IMR-90 (cell line): Measurements from ENCODE around the gene GXYLT1. TPM values are rescaled to one million over a fixed set of nuclear protein-coding genes. Genes with fewer than 3 reads are reported as not detected.

Experiments
- ATAC-seq: fragments of 200-7000 bp; cut with Tn5 transposase; 2 replicates; pipeline ENCODE4 v1.9.1; 2020; ENCODE audit warnings: low read depth, mild to moderate bottlenecking, moderate library complexity
- BruUV-seq: library from RNA; stranded (reverse); fragments of 400-500 nt; replicated peaks from 2 replicates; lab custom pipeline; 2021; lab: Mats Ljungman, UMichigan
- CTCF ChIA-PET: fragments of 300-600 bp; formaldehyde crosslinking; extraction: SDS; loops from one replicate; lab custom pipeline; 2021; ENCODE audit warnings: antibody characterized with exemption; lab: Yijun Ruan, JAX
- POLR2A ChIA-PET: fragments of 300-600 bp; sonication (Branson Sonifier 250); formaldehyde crosslinking; loops from one replicate; lab custom pipeline; 2022; ENCODE audit warnings: antibody characterized with exemption; ENCODE audit not compliant: unreplicated experiment; lab: Charles Lee
- DNase-seq: peaks from one replicate; pipeline ENCODE4 v3.0.0; 2013
- H2AFZ ChIP-seq: replicated peaks from 2 replicates; pipeline ENCODE3; 2013; ENCODE audit warnings: low read length, mild to moderate bottlenecking; ENCODE audit not compliant: poor library complexity
- H2AK5ac ChIP-seq: 2 replicates; pipeline ENCODE4 v1.6.1; 2013; ENCODE audit warnings: low read depth, low read length, inconsistent platforms
- H2AK9ac ChIP-seq: replicated peaks from 2 replicates; pipeline ENCODE3; 2013; ENCODE audit warnings: mild to moderate bottlenecking, low read depth, low read length, moderate library complexity; ENCODE audit not compliant: poor library complexity
- H2BK120ac ChIP-seq: 2 replicates; pipeline ENCODE4 v1.6.1; 2013; ENCODE audit warnings: low read depth, low read length, inconsistent platforms
- H2BK15ac ChIP-seq: 3 replicates; pipeline ENCODE4 v1.6.1; 2013; ENCODE audit warnings: low read depth, low read length, inconsistent platforms
- H2BK20ac ChIP-seq: 2 replicates; pipeline ENCODE4 v1.6.1; 2013; ENCODE audit warnings: low read depth, mild to moderate bottlenecking, inconsistent platforms, low read length, moderate library complexity
- H2BK5ac ChIP-seq: 2 replicates; pipeline ENCODE4 v1.6.1; 2013; ENCODE audit warnings: mild to moderate bottlenecking, low read depth, low read length, inconsistent platforms; ENCODE audit not compliant: poor library complexity, severe bottlenecking
- H3K14ac ChIP-seq: replicated peaks from 2 replicates; pipeline ENCODE4 v1.6.1; 2013; ENCODE audit warnings: low read depth, low read length, inconsistent platforms
- H3K18ac ChIP-seq: 2 replicates; pipeline ENCODE4 v1.6.1; 2013; ENCODE audit warnings: low read depth, low read length, control low read depth
- H3K23ac ChIP-seq: 2 replicates; pipeline ENCODE4 v1.6.1; 2013; ENCODE audit warnings: low read depth, low read length, inconsistent platforms
- H3K27ac ChIP-seq: 2 replicates; pipeline ENCODE4 v1.5.1; 2013; ENCODE audit warnings: mild to moderate bottlenecking, control low read depth, low read length; ENCODE audit not compliant: insufficient read depth
- H3K27me3 ChIP-seq: 2 replicates; pipeline ENCODE4 v1.6.1; 2013; ENCODE audit warnings: low read length; ENCODE audit not compliant: control insufficient read depth, insufficient read depth
- H3K36me3 ChIP-seq: 2 replicates; pipeline ENCODE4 v1.6.1; 2013; ENCODE audit warnings: low read length, mixed read lengths; ENCODE audit not compliant: control insufficient read depth, insufficient read depth
- H3K4ac ChIP-seq: 2 replicates; pipeline ENCODE4 v1.6.1; 2013; ENCODE audit warnings: low read depth, low read length, inconsistent platforms
- H3K4me1 ChIP-seq: 2 replicates; pipeline ENCODE4 v1.6.1; 2013; ENCODE audit warnings: low read length, mixed read lengths; ENCODE audit not compliant: control insufficient read depth, insufficient read depth
- H3K4me2 ChIP-seq: 2 replicates; pipeline ENCODE4 v1.6.1; 2013; ENCODE audit warnings: low read depth, mild to moderate bottlenecking, control low read depth, low read length, moderate library complexity
- H3K4me3 ChIP-seq: 2 replicates; pipeline ENCODE4 v1.5.1; 2013; ENCODE audit warnings: low read depth, mild to moderate bottlenecking, control low read depth, low read length, moderate library complexity; ENCODE audit not compliant: insufficient read depth
- H3K56ac ChIP-seq: 2 replicates; pipeline ENCODE4 v1.6.1; 2013; ENCODE audit warnings: low read length, inconsistent platforms; ENCODE audit not compliant: insufficient read depth; ENCODE audit errors: extremely low read depth
- H3K79me1 ChIP-seq, 2 experiments: 2 replicates each; pipeline ENCODE4 v1.6.1; 2013; ENCODE audit warnings: low read length in 2 of 2, inconsistent platforms in 1 of 2, low read depth in 1 of 2
- H3K9ac ChIP-seq: 2 replicates; pipeline ENCODE4 v1.6.1; 2013; ENCODE audit warnings: low read depth, low read length, control low read depth
- H3K9me1 ChIP-seq: 2 replicates; pipeline ENCODE4 v1.6.1; 2013; ENCODE audit warnings: low read length, inconsistent platforms; ENCODE audit not compliant: insufficient read depth
- H3K9me3 ChIP-seq: 2 replicates; pipeline ENCODE4 v1.6.1; 2013; ENCODE audit warnings: low read length; ENCODE audit not compliant: control insufficient read depth, insufficient read depth
- H4K20me1 ChIP-seq: 2 replicates; pipeline ENCODE4 v1.6.1; 2013; ENCODE audit warnings: low read length, inconsistent platforms; ENCODE audit not compliant: insufficient read depth
- H4K5ac ChIP-seq: 2 replicates; pipeline ENCODE4 v1.6.1; 2013; ENCODE audit warnings: mild to moderate bottlenecking, low read depth, low read length, control low read depth
- H4K8ac ChIP-seq, 2 experiments: 2 replicates each; pipeline ENCODE4 v1.6.1; 2013; ENCODE audit warnings: low read depth in 2 of 2, low read length in 2 of 2, control low read depth in 1 of 2, inconsistent platforms in 1 of 2
- H4K91ac ChIP-seq: 2 replicates; pipeline ENCODE4 v1.6.1; 2013; ENCODE audit warnings: low read depth, low read length, inconsistent platforms; ENCODE audit not compliant: insufficient read depth
- CHD1 ChIP-seq: IDR thresholded peaks from 2 replicates; pipeline ENCODE4 v1.6.1; 2012; ENCODE audit warnings: low read depth, low read length, improper control_type of control experiment
- ELK1 ChIP-seq: fragments of 150-350 bp; IDR thresholded peaks from 2 replicates; pipeline ENCODE4 v1.6.1; 2016; ENCODE audit warnings: low read depth, mild to moderate bottlenecking, low read length, moderate library complexity, borderline replicate concordance
- FOS ChIP-seq: fragments of 150-350 bp; IDR thresholded peaks from 2 replicates; pipeline ENCODE4 v1.6.1; 2016; ENCODE audit warnings: low read depth, low read length
- MXI1 ChIP-seq: IDR thresholded peaks from 2 replicates; pipeline ENCODE4 v1.6.1; 2012; ENCODE audit warnings: low read depth, mild to moderate bottlenecking, low read length, moderate library complexity, borderline replicate concordance
- RCOR1 ChIP-seq: IDR thresholded peaks from 2 replicates; pipeline ENCODE4 v1.6.1; 2012; ENCODE audit warnings: mild to moderate bottlenecking, low read length, improper control_type of control experiment; ENCODE audit not compliant: insufficient replicate concordance
- RFX5 ChIP-seq: IDR thresholded peaks from 2 replicates; pipeline ENCODE4 v1.8.0; 2012; ENCODE audit warnings: low read depth, mild to moderate bottlenecking, low read length, moderate library complexity
- WGBS, 2 experiments: methylation state at CpG; one replicate each; pipeline versions ENCODE4 v1.1.5 to v1.1.7; 2013; ENCODE audit warnings: missing lambda C conversion rate in 2 of 2; ENCODE audit not compliant: insufficient read length in 1 of 2; ENCODE audit errors: extremely low coverage in 2 of 2; 5-methylcytosine and 5-hydroxymethylcytosine counted together
- dilution Hi-C: fragments of 300-500 bp; cut with HindIII; formaldehyde crosslinking; loops from one replicate; pipeline ENCODE4 v1.14.3; 2018; ENCODE audit warnings: low sequenced_read_pairs; ENCODE audit not compliant: unreplicated experiment
- in situ Hi-C: fragments of 300-500 bp; cut with MboI; formaldehyde crosslinking; loops from 3 replicates; pipeline ENCODE4 v1.14.3; 2019; ENCODE audit warnings: low sequenced_read_pairs, inconsistent platforms, mixed read lengths
- intact Hi-C: fragments of 100-400 bp; cut with micrococcal nuclease; formaldehyde crosslinking; loops from 2 replicates; pipeline ENCODE4 v1.10.0; 2022
- polyA plus RNA-seq, 3 experiments: library from polyadenylated mRNA; depleted of rRNA; stranded (reverse); fragments of >200 nt; gene quantifications; 2 replicates each; pipeline ENCODE4 v1.2.3, GENCODE V29; 2012; ENCODE audit warnings: low replicate concordance in 1 of 3
- total RNA-seq: library from RNA; depleted of rRNA; stranded (reverse); fragments of >200 nt; gene quantifications from 2 replicates; pipeline ENCODE4 v1.2.3, GENCODE V29; 2012
- TF ChIP-seq, protein P1 (sequence below): conservative IDR thresholded peaks from 2 replicates; pipeline ENCODE4 v1.5.1; 2012; ENCODE audit warnings: mild to moderate bottlenecking, low read depth, low read length, improper control_type of control experiment

GXYLT1 gene
- total and polyA plus RNA-seq, 2 of the 4 experiments (the other 2 are of a cell fraction), result 8.5 to 8.6 TPM

- peaks cover 7 to 13% of the 10 kb centered on the region in 2 experiments; a peak in 3 of 4 replicates for H3K79me1 ChIP-seq
- H2BK20ac ChIP-seq, result no peak overlapping the region
- no peak overlapping the region for H2AK9ac ChIP-seq
- no peak overlapping the region for H3K23ac ChIP-seq
- 0 out of 2 replicates have a peak overlapping the region, but pooled peaks have one; percentile 28 for H2AK5ac ChIP-seq
- POLR2A ChIA-PET, result no interaction called here
- intact Hi-C loops (no loop called here), dilution Hi-C loops (no loop called here), in situ Hi-C loops (no loop called here)
- WGBS, 2 experiments, result no CpG with 5 or more reads among the region's 6 CpGs
- H4K91ac ChIP-seq, result no peak overlapping the region
- no peaks in the 10 kb centered on the region for H3K9me1 ChIP-seq
- TF ChIP-seq RFX5 (no peak), MXI1 (no peak), RCOR1 (no peak), FOS (no peak), CHD1 (no peak), ELK1 (no peak)
- TF ChIP-seq, protein P1, sequence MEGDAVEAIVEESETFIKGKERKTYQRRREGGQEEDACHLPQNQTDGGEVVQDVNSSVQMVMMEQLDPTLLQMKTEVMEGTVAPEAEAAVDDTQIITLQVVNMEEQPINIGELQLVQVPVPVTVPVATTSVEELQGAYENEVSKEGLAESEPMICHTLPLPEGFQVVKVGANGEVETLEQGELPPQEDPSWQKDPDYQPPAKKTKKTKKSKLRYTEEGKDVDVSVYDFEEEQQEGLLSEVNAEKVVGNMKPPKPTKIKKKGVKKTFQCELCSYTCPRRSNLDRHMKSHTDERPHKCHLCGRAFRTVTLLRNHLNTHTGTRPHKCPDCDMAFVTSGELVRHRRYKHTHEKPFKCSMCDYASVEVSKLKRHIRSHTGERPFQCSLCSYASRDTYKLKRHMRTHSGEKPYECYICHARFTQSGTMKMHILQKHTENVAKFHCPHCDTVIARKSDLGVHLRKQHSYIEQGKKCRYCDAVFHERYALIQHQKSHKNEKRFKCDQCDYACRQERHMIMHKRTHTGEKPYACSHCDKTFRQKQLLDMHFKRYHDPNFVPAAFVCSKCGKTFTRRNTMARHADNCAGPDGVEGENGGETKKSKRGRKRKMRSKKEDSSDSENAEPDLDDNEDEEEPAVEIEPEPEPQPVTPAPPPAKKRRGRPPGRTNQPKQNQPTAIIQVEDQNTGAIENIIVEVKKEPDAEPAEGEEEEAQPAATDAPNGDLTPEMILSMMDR, result no peak
- H3K27ac ChIP-seq, result no peak overlapping the region
- ATAC-seq (no peak), DNase-seq (no peak)
- H2BK15ac ChIP-seq, result no peak overlapping the region
- no peak overlapping the region for H2AFZ ChIP-seq
- no peak overlapping the region for H3K4me3 ChIP-seq
- no peaks in the 10 kb centered on the region for H3K36me3 ChIP-seq
- H3K9ac ChIP-seq, result no peak overlapping the region
- H3K18ac ChIP-seq, result no peak overlapping the region
- no peak overlapping the region for H4K5ac ChIP-seq
- H4K8ac ChIP-seq, result no peak overlapping the region
- no peaks in the 10 kb centered on the region for H4K20me1 ChIP-seq
- H3K14ac ChIP-seq, result no peak overlapping the region
- H3K4me2 ChIP-seq, result no peak overlapping the region
- H2BK120ac ChIP-seq, result no peak overlapping the region
- no peak overlapping the region for H3K4ac ChIP-seq
- H3K4me1 ChIP-seq, result 0 out of 2 replicates have a peak, but pooled peaks cover 1% of the 10 kb centered on the region
- H3K9me3 ChIP-seq, result no peaks in the 10 kb centered on the region
- CTCF ChIA-PET, result no interaction called here
- no peak overlapping the region for H2BK5ac ChIP-seq
- no peak overlapping the region for H3K56ac ChIP-seq
- no peaks in the 10 kb centered on the region for H3K27me3 ChIP-seq
- no TSS peak for BruUV-seq
These were observed 23.0 kb upstream of the GXYLT1 start for GRCh38 chr12:42167711-42168110.
